ENCODE measurements around the gene LRRC49. TPM values are rescaled to one million over a fixed set of nuclear protein-coding genes. Genes with fewer than 3 reads are reported as not detected.
A peak's percentile ranks its signal among the peaks of the same experiment; 100 is the strongest.

The LRRC49 gene
- total RNA-seq, 2 donors from 2014 or later, result 9.8 to 13.3 TPM

DNA sequence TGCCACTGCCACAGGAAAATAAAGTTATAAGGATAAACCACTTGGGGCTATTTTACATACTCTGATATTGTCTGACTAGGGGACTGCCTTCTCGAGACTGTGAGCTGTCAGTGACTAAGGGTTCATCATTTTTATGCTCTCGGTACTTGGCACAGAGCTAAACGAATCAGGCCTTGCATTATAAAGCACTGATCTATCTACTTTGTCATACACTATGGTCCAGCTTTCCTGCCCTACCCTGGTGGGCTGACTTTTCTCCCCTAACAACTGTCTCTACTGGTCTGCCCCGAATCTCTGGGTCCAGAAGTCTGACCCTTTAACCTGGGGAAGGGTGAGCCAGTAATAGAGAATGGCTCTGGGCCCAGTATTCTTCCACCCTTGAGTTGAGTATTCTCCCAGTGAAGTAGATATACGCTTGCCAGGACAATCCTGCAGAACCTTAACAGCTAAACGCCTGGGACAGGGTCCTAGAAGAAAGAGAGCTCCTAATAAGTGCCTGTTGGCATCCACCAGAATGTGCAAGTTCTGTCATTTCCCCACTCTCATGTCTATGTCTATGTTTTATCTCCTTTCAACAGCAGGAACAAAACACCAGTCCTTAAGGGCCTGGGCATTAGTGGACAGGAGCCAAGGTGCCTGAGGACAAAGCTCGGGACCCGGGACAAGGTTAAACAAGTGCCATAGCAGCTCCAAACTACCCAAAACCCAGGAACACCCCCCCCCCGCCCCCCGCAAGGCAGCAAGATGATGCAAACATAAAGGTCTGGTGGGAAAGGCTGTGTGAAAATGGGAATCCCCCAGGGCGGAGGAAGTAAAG, 39.9 kb upstream of the LRRC49 start:
- TF ChIP-seq, protein P1, sequence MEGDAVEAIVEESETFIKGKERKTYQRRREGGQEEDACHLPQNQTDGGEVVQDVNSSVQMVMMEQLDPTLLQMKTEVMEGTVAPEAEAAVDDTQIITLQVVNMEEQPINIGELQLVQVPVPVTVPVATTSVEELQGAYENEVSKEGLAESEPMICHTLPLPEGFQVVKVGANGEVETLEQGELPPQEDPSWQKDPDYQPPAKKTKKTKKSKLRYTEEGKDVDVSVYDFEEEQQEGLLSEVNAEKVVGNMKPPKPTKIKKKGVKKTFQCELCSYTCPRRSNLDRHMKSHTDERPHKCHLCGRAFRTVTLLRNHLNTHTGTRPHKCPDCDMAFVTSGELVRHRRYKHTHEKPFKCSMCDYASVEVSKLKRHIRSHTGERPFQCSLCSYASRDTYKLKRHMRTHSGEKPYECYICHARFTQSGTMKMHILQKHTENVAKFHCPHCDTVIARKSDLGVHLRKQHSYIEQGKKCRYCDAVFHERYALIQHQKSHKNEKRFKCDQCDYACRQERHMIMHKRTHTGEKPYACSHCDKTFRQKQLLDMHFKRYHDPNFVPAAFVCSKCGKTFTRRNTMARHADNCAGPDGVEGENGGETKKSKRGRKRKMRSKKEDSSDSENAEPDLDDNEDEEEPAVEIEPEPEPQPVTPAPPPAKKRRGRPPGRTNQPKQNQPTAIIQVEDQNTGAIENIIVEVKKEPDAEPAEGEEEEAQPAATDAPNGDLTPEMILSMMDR (IDR thresholded peaks at IDR 0.05), result no peak
- no peak for TF ChIP-seq POLR2A (IDR thresholded peaks at IDR 0.05)
- TF ChIP-seq POLR2AphosphoS5 (IDR thresholded peaks at IDR 0.05), result no peak
- Histone ChIP-seq H3K36me3 (no peaks in the 10 kb centered on the region), H3K4me3 (peak overlapping the region; percentile 76 to 82), H3K4me1 (replicated peaks) (no peaks in the 10 kb centered on the region), H3K9me3 (no peaks in the 10 kb centered on the region), H3K27ac (peak overlapping the region; percentile 84 to 88), H3K27me3 (replicated peaks; ENCODE audit: insufficient read depth) (no peaks in the 10 kb centered on the region)
- no peak for DNase-seq (ENCODE audit: low spot score)
- intact Hi-C loops (cut with DNase I), result no loop called here
- WGBS, result 42% methylated on average over 11 of the region's 11 CpGs

DNA sequence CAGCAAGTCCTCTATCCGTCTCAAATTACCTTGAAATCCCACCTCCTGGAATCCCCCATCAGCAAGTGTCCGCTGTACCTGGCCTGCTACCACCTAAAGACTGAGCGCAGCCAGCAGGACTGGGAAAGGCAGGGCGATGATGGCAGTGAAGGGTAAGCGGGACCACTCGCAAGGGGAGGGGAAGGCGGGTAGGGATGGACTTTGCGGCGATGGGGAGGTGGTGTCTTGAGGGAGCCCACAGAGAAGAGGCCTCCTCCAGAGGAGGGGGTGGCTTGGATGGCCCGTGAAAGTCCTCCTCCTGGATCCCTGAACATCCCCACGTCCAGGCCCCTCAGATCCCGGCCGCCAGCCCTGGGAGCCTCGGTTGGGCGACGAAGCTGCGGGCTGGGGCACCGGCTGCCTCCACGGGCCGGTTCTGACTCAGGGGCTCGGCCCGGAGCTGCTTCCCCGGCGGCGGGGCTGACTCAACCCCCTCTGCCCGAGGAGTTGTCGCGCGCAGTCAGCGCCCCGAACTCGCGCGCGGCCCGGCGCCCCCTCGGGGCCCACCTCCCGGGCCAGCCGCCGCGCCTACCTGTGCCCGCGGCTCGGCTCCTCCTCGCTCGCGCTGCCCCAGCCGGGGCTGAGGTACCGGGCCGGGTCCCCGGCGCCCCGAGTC, 39.2 kb upstream of the LRRC49 start:
- no peaks in the 10 kb centered on the region for H3K27me3 ChIP-seq (replicated peaks; ENCODE audit: insufficient read depth)
- TF ChIP-seq POLR2AphosphoS5 (IDR thresholded peaks at IDR 0.05) (peak; percentile 13), POLR2A (IDR thresholded peaks at IDR 0.05) (no peak)
- TF ChIP-seq, protein P1 (IDR thresholded peaks at IDR 0.05), result no peak
- WGBS, result 2% methylated on average over 51 of the region's 54 CpGs
- peak overlapping the region; percentile 76 to 82 for H3K4me3 ChIP-seq
- peak overlapping the region; percentile 84 to 88 for H3K27ac ChIP-seq
- H3K4me1 ChIP-seq (replicated peaks), result no peaks in the 10 kb centered on the region
- no peak for DNase-seq (ENCODE audit: low spot score)
- intact Hi-C loops (cut with DNase I), result no loop called here
- no peaks in the 10 kb centered on the region for H3K9me3 ChIP-seq
- H3K36me3 ChIP-seq, result no peaks in the 10 kb centered on the region

DNA sequence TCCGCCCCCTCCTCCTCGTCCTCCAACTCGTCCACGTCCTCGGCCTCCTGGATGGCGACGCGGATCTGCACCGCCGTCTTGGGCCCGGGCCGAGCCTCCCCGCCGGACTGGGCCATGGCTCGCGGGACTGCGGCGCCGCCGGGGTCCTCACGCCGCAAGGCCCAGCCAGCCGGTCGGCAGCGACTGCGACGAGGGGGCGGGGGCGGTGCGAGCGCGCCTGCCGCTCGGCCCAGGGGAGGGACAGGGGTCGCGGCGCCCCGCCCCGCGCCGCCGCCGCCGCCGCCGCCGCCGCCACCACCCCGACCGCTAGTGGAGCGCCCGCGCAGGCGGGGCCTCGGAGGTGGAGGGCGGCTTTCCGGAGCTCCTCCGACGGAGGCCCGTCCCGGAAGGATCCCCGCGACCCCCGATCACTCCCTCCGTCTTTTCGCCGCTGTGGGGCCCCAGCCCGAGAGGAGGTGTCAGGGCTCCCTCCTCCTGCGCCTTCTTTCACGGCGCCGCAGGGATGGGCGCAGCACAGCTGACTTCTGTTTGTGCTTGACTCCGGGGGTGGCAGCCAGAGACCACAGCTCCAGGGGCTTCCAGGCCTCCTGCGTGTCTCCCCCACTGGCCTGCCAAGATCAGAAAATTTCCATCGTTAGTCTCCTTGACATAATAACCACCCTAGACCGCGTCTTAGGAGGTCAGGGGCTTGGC, 38.5 kb upstream of the LRRC49 start, which contains the start of gene LARP6:
TSS of gene LARP6 (minus strand) at position 185 of the 693 bp plus-strand sequence. CDS start at position 116, 69 bp downstream.
- TF ChIP-seq POLR2A (IDR thresholded peaks at IDR 0.05) (peak; percentile 47), POLR2AphosphoS5 (IDR thresholded peaks at IDR 0.05) (peak; percentile 8)
- TF ChIP-seq, protein P1 (IDR thresholded peaks at IDR 0.05), result no peak
- no peaks in the 10 kb centered on the region for H3K9me3 ChIP-seq
- peak within 1 kb of the TSS; percentile 76 to 82 for H3K4me3 ChIP-seq
- H3K27me3 ChIP-seq (replicated peaks; ENCODE audit: insufficient read depth), result no peaks in the 10 kb centered on the region
- peak within 1 kb of the TSS; percentile 84 to 88 for H3K27ac ChIP-seq
- under 1% methylated on average over 54 of the region's 78 CpGs for WGBS
- DNase-seq (ENCODE audit: low spot score), result peak; percentile 46
- intact Hi-C loops (cut with DNase I), result no loop called here
- no peaks in the 10 kb centered on the region for H3K36me3 ChIP-seq
- H3K4me1 ChIP-seq (replicated peaks), result no peaks in the 10 kb centered on the region

DNA sequence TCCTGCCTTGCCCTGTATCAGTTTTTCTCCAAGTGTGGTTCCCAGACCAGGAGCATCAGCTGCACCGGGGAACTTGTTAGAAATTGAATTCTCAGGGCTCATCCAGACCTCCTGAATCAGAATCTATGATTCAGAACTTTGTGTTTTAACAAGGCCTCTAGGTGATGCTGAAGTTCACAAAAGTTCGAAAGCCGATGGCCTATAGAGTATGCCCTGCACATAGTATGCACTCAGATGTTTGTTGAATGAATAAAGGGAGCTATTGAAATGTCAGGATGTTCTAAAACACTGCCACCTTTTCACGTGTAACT, 38.0 kb upstream of the LRRC49 start:
- Histone ChIP-seq H3K4me3 (peak overlapping the region; percentile 76 to 82), H3K27me3 (replicated peaks; ENCODE audit: insufficient read depth) (no peaks in the 10 kb centered on the region), H3K27ac (peak overlapping the region; percentile 84 to 88), H3K9me3 (no peaks in the 10 kb centered on the region), H3K4me1 (replicated peaks) (no peaks in the 10 kb centered on the region), H3K36me3 (no peaks in the 10 kb centered on the region)
- WGBS, result 37% methylated on average over 4 of the region's 4 CpGs
- no peak for DNase-seq (ENCODE audit: low spot score)
- intact Hi-C loops (cut with DNase I), result no loop called here
- TF ChIP-seq, protein P1 (IDR thresholded peaks at IDR 0.05), result peak in 1 of 4 experiments; percentile 16
- TF ChIP-seq POLR2AphosphoS5 (IDR thresholded peaks at IDR 0.05) (no peak), POLR2A (IDR thresholded peaks at IDR 0.05) (no peak)
